K562 (cell line): ENCODE measurements around the gene STK16. TPM values are rescaled to one million over a fixed set of nuclear protein-coding genes. Genes with fewer than 3 reads are reported as not detected.
A peak's percentile ranks its signal among the peaks of the same experiment; 100 is the strongest.

ENCODE experiments used
- ADNP ChIP-seq: fragments of 200-800 bp; sonication (Bioruptor generic); IDR thresholded peaks from 2 replicates; pipeline ENCODE4 v1.6.1; 2016; ENCODE audit warnings: missing genetic modification characterization, missing compliant biosample characterization
- ARID1B ChIP-seq: fragments of 450-650 bp; IDR thresholded peaks from 2 replicates; pipeline ENCODE4 v1.6.1; 2016; ENCODE audit warnings: antibody characterized with exemption, mild to moderate bottlenecking, inconsistent platforms
- ARID3A ChIP-seq: IDR thresholded peaks from 2 replicates; pipeline ENCODE4 v1.6.1; 2012; ENCODE audit warnings: low read depth, low read length, improper control_type of control experiment, borderline replicate concordance
- BDP1 ChIP-seq: IDR thresholded peaks from 3 replicates; pipeline ENCODE4 v1.6.1; 2011; ENCODE audit not compliant: insufficient read length, insufficient read depth
- E2F6 ChIP-seq, 2 experiments: IDR thresholded peaks; 2 replicates each; pipeline ENCODE4 v1.6.1; 2011; ENCODE audit warnings: borderline replicate concordance in 1 of 2, control low read depth in 1 of 2, low read depth in 1 of 2, low read length in 1 of 2, mild to moderate bottlenecking in 1 of 2, mixed read lengths in 1 of 2, moderate library complexity in 1 of 2; ENCODE audit not compliant: insufficient read depth in 1 of 2, insufficient read length in 1 of 2, poor library complexity in 1 of 2, severe bottlenecking in 1 of 2; ENCODE audit errors: extremely low read depth in 1 of 2
- ILK ChIP-seq: fragments of 450-650 bp; IDR thresholded peaks from 2 replicates; pipeline ENCODE4 v1.6.1; 2016; ENCODE audit warnings: missing genetic modification characterization, low read depth, mild to moderate bottlenecking, missing compliant biosample characterization, moderate library complexity, borderline replicate concordance
- MYNN ChIP-seq, 2 experiments: sonication (generic); formaldehyde crosslinking in 1 of 2; IDR thresholded peaks; 2 replicates each; pipeline versions ENCODE4 v1.5.0 to v1.6.1; 2016 to 2020; ENCODE audit warnings: antibody characterized with exemption in 1 of 2, missing genetic modification reagents in 1 of 2
- NFE2 ChIP-seq: IDR thresholded peaks from 2 replicates; pipeline ENCODE4 v1.6.1; 2014; ENCODE audit warnings: antibody characterized with exemption, low read depth
- RFX7 ChIP-seq: fragments of 250-450 bp; sonication (Bioruptor Pico); IDR thresholded peaks from 2 replicates; pipeline ENCODE4 v1.5.1; 2021; ENCODE audit warnings: mild to moderate bottlenecking
- SAFB ChIP-seq: fragments of 200-400 bp; formaldehyde crosslinking; IDR thresholded peaks from 2 replicates; pipeline ENCODE4 v1.6.1; 2017; ENCODE audit warnings: low read depth, low read length, borderline replicate concordance
- SMARCA4 ChIP-seq: fragments of 450-650 bp; IDR thresholded peaks from 2 replicates; pipeline ENCODE4 v1.6.1; 2016
- SREBF1 ChIP-seq: fragments of 150-350 bp; IDR thresholded peaks from 2 replicates; pipeline ENCODE4 v1.6.1; 2014; ENCODE audit warnings: antibody characterized with exemption, low read depth, low read length, borderline replicate concordance
- SREBF2 ChIP-seq: sonication (generic); formaldehyde crosslinking; IDR thresholded peaks from 2 replicates; pipeline ENCODE4 v1.4.0; 2020; ENCODE audit warnings: mild to moderate bottlenecking, missing genetic modification reagents
- TFE3 ChIP-seq: fragments of 450-650 bp; formaldehyde crosslinking; IDR thresholded peaks from 2 replicates; pipeline ENCODE4 v1.4.0; 2020; ENCODE audit warnings: mild to moderate bottlenecking, mixed read lengths
- THAP12 ChIP-seq: fragments of 250-450 bp; sonication (Bioruptor Pico); IDR thresholded peaks from 2 replicates; pipeline ENCODE4 v1.9.0; 2021; ENCODE audit warnings: mild to moderate bottlenecking, inconsistent platforms
- XRCC3 ChIP-seq: fragments of 450-650 bp; IDR thresholded peaks from 2 replicates; pipeline ENCODE4 v1.6.1; 2017; ENCODE audit warnings: mild to moderate bottlenecking, moderate library complexity
- ZNF143 ChIP-seq: sonication (generic); formaldehyde crosslinking; IDR thresholded peaks from 2 replicates; pipeline ENCODE4 v1.9.0; 2022; ENCODE audit warnings: mild to moderate bottlenecking, missing genetic modification reagents
- polyA plus RNA-seq, 8 experiments: library from polyadenylated mRNA; depleted of rRNA in 4 of 8; stranded (reverse) in 5 of 8; unstranded in 3 of 8; fragments of >200 nt; fragmentation: Nextera tagmentation in 2 of 8; fragmentation: Illumina TruSeq in 1 of 8; extraction: Ambion mirVana in 2 of 8; extraction: Trizol in 1 of 8; gene quantifications; 2 replicates each; pipeline versions ENCODE4 v1.2.1 to v1.2.3, GENCODE V29; 2011 to 2014; ENCODE audit warnings: inconsistent platforms in 1 of 8, missing spikeins in 1 of 8
- total RNA-seq, 7 experiments: library from RNA; depleted of rRNA in 6 of 7; stranded (reverse); fragments of >200 nt in 6 of 7; fragmentation: Illumina TruSeq in 2 of 7; extraction: Trizol in 2 of 7; gene quantifications; 2 replicates each; pipeline versions ENCODE4 v1.2.1 to v1.2.3, GENCODE V29; 2011 to 2021; ENCODE audit warnings: low replicate concordance in 1 of 7

Gene STK16
- total and polyA plus RNA-seq, 9 of the 15 experiments (the other 6 are each of a cell fraction or from before 2014, with no cell fraction given), result 5.4 to 36.2 (median 17.8) TPM

- TF ChIP-seq SREBF2 (CRISPR knock-in tag) (no peak), SREBF1 (no peak), BDP1 (no peak), THAP12 (CRISPR knock-in tag) (no peak), ILK (tag) (no peak), NFE2 (peak; percentile 56), ARID3A (no peak), ZNF143 (CRISPR knock-in tag) (no peak), MYNN (IDR thresholded peaks at IDR 0.05) (no peak), MYNN (CRISPR knock-in tag; IDR thresholded peaks at IDR 0.05) (no peak), SAFB (no peak), TFE3 (CRISPR knock-in tag) (no peak), XRCC3 (no peak), E2F6 (IDR thresholded peaks at IDR 0.05; ENCODE audit: borderline replicate concordance in 1 of 2, extremely low read depth in 1 of 2, insufficient read depth in 1 of 2, insufficient read length in 1 of 2, low read depth in 1 of 2, low read length in 1 of 2, poor library complexity in 1 of 2, severe bottlenecking in 1 of 2) (no peak), RFX7 (CRISPR knock-in tag) (no peak), ARID1B (no peak), SMARCA4 (0 out of 2 replicates have a peak, but pooled peaks have one; percentile 21), ADNP (tag) (no peak)
These were observed 9.4 kb downstream of the STK16 start (continued) for GRCh38 chr2:219254590-219255201.
